Gastrocnemius medialis (tissue), 4 donors: ENCODE data around the gene NOTCH1. TPM values are rescaled to one million over a fixed set of nuclear protein-coding genes. Genes with fewer than 3 reads are reported as not detected.

Experiments used
- ATAC-seq, 2 donors: fragments of 150-250 bp; one replicate each; pipeline ENCODE4 v1.9.1; 2016
- DNase-seq, 2 donors: peaks; one replicate each; pipeline ENCODE4 v3.0.0-alpha.2; 2019
- H3K27ac ChIP-seq, 4 donors: fragments of 200-600 bp; sonication (generic); 1 replicate in 1 of 4; 2 replicates in 3 of 4; pipeline ENCODE4 v1.5.1; 2016 to 2018; ENCODE audit warnings: mild to moderate bottlenecking in 2 of 4, moderate library complexity in 1 of 4
- H3K27me3 ChIP-seq, 3 donors: fragments of 200-600 bp; sonication (generic) in 2 of 3; 1 replicate in 1 of 3; 2 replicates in 2 of 3; pipeline versions ENCODE4 v1.5.1 to v1.6.0; 2016 to 2019; ENCODE audit warnings: mild to moderate bottlenecking in 1 of 3, moderate library complexity in 1 of 3
- H3K36me3 ChIP-seq, 2 donors: fragments of 200-600 bp; sonication (generic) in 1 of 2; one replicate each; pipeline ENCODE4 v1.5.1; 2017 to 2018
- H3K4me1 ChIP-seq, 2 donors: fragments of 200-600 bp; sonication (generic) in 1 of 2; one replicate each; pipeline ENCODE4 v1.5.1; 2016 to 2017; ENCODE audit warnings: mild to moderate bottlenecking in 2 of 2
- H3K4me3 ChIP-seq, 4 donors: fragments of 200-600 bp; sonication (generic) in 3 of 4; 1 replicate in 1 of 4; 2 replicates in 3 of 4; pipeline ENCODE4 v1.5.1; 2016 to 2019; ENCODE audit warnings: mild to moderate bottlenecking in 2 of 4
- H3K9me3 ChIP-seq, 3 donors: fragments of 200-600 bp; sonication (generic) in 2 of 3; 1 replicate in 1 of 3; 2 replicates in 2 of 3; pipeline ENCODE4 v1.5.1; 2016 to 2019
- POLR2A ChIP-seq, 2 donors: fragments of 450-650 bp; IDR thresholded peaks; one replicate each; pipeline ENCODE4 v1.6.1; 2017; ENCODE audit warnings: antibody characterized with exemption in 2 of 2, mild to moderate bottlenecking in 2 of 2, moderate library complexity in 2 of 2
- in situ Hi-C, 4 donors: fragments of 200-750 bp; cut with MboI; loops; one replicate each; pipeline versions ENCODE4 v1.15.0 to v1.8.0; 2017; ENCODE audit warnings: low sequenced_read_pairs in 4 of 4
- intact Hi-C: fragments of 100-400 bp; cut with DNase I; formaldehyde crosslinking; loops from one replicate; pipeline ENCODE4 v1.15.1; 2023; ENCODE audit warnings: low total_unique reads
- total RNA-seq, 4 donors: library from RNA; depleted of rRNA; stranded (reverse); fragments of >200 nt; gene quantifications; one replicate each; pipeline versions ENCODE4 v1.1.0 to v1.2.3, GENCODE V29; 2016
- TF ChIP-seq, protein P1 (sequence below), 5 experiments: fragments of 450-650 bp in 3 of 5; fragments of 200-600 bp in 2 of 5; sonication (generic) in 2 of 5; IDR thresholded peaks in 4 of 5; conservative IDR thresholded peaks in 1 of 5; 1 replicate in 4 of 5; 2 replicates in 1 of 5; pipeline ENCODE4 v1.5.1; 2016 to 2019; ENCODE audit warnings: antibody characterized with exemption in 5 of 5, mild to moderate bottlenecking in 3 of 5, moderate library complexity in 3 of 5

The NOTCH1 gene
- total RNA-seq, 4 donors from 2014 or later, result 6.3 to 15.4 (median 8.2) TPM

DNA sequence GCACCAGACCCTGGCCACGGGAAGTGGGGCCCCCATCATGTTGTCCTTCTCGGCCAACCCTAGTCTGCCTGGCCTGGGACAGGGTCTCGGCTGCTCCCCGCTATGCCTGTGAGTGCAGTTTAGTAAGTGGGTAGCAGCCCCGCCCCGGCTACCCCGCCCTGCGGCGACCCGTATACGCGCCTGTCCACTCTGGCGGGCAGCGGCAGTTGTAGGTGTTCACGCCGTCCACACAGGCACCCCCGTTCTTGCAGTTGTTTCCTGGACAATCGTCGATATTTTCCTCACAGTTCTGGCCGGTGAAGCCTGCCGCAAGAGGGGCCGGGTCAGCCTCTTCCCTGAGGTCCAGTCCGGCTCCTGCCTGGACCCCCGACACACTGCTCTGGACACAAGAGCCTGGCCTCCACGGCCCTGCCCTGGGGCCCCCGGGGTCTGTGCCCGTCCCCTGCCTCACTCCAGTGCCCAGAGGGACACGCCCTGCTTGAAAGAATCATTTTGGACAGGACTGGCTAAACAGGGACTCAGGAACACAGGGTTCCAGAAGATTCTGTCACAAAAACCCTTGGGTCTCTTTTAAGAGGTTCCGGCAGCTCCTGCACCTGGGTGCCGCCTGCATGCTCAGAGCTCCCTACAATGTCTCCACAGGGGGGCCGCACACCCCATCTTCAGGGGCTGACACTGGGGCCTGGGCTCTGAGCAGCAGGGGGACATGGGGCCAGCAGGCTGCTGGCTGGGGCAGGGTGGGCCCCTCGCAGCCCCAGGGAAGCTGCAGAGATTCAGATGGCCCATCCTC is 26.4 kb downstream of the NOTCH1 start:
- in situ Hi-C loops, result no loop called here
- H3K27ac ChIP-seq, result no peak overlapping the region

DNA sequence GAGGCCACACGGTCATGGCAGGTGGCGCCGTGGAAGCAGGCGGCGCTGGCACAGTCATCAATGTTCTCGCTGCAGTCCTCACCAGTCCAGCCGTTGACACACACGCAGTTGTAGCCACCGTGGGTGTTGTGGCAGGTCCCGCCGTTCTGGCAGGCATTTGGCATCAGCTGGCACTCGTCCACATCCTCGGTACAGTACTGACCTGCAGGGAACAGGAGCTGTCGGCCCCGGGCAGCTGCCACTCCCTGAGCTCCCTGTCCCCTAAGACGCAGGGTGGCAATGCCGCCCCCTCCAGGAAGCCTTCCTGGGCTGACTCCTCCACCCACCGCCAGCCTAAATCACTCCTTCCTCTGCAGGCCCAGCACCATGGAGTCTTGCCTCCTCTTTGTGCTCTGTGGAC is 27.2 kb downstream of the NOTCH1 start:
- TF ChIP-seq, protein P1, sequence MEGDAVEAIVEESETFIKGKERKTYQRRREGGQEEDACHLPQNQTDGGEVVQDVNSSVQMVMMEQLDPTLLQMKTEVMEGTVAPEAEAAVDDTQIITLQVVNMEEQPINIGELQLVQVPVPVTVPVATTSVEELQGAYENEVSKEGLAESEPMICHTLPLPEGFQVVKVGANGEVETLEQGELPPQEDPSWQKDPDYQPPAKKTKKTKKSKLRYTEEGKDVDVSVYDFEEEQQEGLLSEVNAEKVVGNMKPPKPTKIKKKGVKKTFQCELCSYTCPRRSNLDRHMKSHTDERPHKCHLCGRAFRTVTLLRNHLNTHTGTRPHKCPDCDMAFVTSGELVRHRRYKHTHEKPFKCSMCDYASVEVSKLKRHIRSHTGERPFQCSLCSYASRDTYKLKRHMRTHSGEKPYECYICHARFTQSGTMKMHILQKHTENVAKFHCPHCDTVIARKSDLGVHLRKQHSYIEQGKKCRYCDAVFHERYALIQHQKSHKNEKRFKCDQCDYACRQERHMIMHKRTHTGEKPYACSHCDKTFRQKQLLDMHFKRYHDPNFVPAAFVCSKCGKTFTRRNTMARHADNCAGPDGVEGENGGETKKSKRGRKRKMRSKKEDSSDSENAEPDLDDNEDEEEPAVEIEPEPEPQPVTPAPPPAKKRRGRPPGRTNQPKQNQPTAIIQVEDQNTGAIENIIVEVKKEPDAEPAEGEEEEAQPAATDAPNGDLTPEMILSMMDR (IDR thresholded peaks at IDR 0.05 in 4 of 5, conservative IDR thresholded peaks at IDR 0.05 in 1 of 5), result no peak
- TF ChIP-seq POLR2A (IDR thresholded peaks at IDR 0.05), result no peak
- Histone ChIP-seq H3K36me3 (peaks cover 0 to 36% of the 10 kb centered on the region in 2 donors), H3K27me3 (no peaks in the 10 kb centered on the region), H3K9me3 (no peaks in the 10 kb centered on the region), H3K4me3 (no peak overlapping the region), H3K4me1 (peaks cover 0 to 5% of the 10 kb centered on the region in 2 donors), H3K27ac (no peak overlapping the region)
- in situ Hi-C loops (no loop called here), intact Hi-C loops (no loop called here)
- DNase-seq (no peak), ATAC-seq (no peak)

More for the DNA sequence above, 26.4 kb downstream of the NOTCH1 start:
- intact Hi-C loops, result loop anchor here (10.0 kb wide), 1 partner anchor 115 kb away; no protein-coding TSS in a partner anchor
- Histone ChIP-seq H3K36me3 (peaks cover 0 to 28% of the 10 kb centered on the region in 2 donors), H3K9me3 (no peaks in the 10 kb centered on the region), H3K27me3 (no peaks in the 10 kb centered on the region), H3K4me1 (peaks cover 0 to 13% of the 10 kb centered on the region in 2 donors), H3K4me3 (no peak overlapping the region)
- DNase-seq, result no peak
- TF ChIP-seq POLR2A (IDR thresholded peaks at IDR 0.05), result no peak
- TF ChIP-seq, protein P1 (IDR thresholded peaks at IDR 0.05 in 4 of 5, conservative IDR thresholded peaks at IDR 0.05 in 1 of 5), result no peak
- ATAC-seq, result no peak

DNA sequence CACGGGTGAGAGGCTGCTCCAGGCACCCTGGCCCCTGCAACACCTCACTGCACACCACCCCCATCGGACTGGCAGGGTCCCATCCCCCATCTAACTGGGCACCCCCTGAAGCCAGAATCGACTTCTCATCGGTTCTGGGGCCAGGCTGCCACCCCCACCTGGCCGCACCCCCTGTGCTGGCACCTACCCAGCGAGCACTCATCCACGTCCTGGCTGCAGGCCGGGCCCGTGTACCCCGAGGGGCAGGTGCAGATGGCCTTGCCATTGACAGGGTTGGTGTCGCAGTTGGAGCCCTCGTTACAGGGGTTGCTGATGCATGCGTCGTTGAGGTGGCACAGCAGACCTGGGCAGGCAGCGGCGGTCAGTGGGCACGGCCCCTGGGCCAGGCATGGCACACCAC is 27.9 kb downstream of the NOTCH1 start:
- Histone ChIP-seq H3K27me3 (no peaks in the 10 kb centered on the region), H3K9me3 (no peaks in the 10 kb centered on the region), H3K27ac (no peak overlapping the region), H3K36me3 (peaks cover 0 to 43% of the 10 kb centered on the region in 2 donors), H3K4me1 (no peaks in the 10 kb centered on the region), H3K4me3 (no peak overlapping the region)
- intact Hi-C loops (no loop called here), in situ Hi-C loops (no loop called here)
- no peak for ATAC-seq
- DNase-seq, result no peak
- TF ChIP-seq, protein P1 (IDR thresholded peaks at IDR 0.05 in 4 of 5, conservative IDR thresholded peaks at IDR 0.05 in 1 of 5), result no peak
- no peak for TF ChIP-seq POLR2A (IDR thresholded peaks at IDR 0.05)

DNA sequence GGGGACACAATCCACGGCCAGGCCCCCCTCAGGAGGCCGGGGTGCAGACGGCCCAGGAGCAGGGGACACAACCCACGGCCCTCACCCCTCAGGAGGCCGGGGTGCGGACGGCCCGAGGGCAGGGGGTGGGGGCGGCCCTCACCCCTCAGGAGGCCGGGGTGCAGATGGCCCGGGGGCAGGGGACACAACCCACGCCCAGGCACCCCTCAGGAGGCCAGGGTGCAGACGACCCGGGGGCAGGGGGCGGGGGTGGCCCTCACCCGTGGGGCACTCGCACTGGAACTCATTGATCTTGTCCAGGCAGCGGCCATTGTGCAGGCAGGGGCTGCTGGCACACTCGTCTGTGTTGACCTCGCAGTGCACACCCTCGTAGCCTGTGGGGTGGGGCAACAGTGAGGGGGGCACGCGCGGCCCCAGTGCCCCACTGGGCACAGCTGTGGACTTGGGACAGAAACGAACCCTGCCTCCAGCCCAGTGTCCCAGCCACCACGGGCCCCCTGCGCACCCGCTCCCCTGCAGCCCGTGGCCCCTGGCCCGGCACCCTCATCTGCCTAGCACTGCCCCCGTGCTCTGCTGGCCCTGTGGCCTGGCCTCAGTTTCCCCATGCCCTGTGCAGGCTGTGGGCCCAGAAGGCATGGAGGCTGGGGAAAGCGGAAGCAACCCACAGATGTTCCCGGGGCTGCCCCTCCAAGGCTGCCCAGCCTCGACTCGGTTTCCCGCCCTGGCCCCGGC is 28.7 kb downstream of the NOTCH1 start:
- in situ Hi-C loops (no loop called here), intact Hi-C loops (no loop called here)
- TF ChIP-seq, protein P1 (IDR thresholded peaks at IDR 0.05 in 4 of 5, conservative IDR thresholded peaks at IDR 0.05 in 1 of 5), result no peak
- no peak for TF ChIP-seq POLR2A (IDR thresholded peaks at IDR 0.05)
- DNase-seq, result no peak
- Histone ChIP-seq H3K4me3 (no peak overlapping the region), H3K27ac (no peak overlapping the region), H3K27me3 (no peaks in the 10 kb centered on the region), H3K4me1 (no peaks in the 10 kb centered on the region), H3K9me3 (no peaks in the 10 kb centered on the region), H3K36me3 (peaks cover 0 to 45% of the 10 kb centered on the region in 2 donors)
- no peak for ATAC-seq
